D721Med (cell line): ENCODE data around the gene KRT4.
"Not testable (repeated sequence)": the region's sequence is repeated elsewhere in the genome, so short reads cannot be mapped to it uniquely, and the experiment has no call there.

Source experiments
- DNase-seq: peaks from one replicate; pipeline ENCODE4 v3.0.0; 2011; ENCODE audit warnings: low spot score; ENCODE audit not compliant: insufficient read length
- FAIRE-seq: peaks from 2 replicates; lab custom pipeline; 2011; peaks lifted over from hg19 to GRCh38; lab: Jason Lieb, UNC
- TF ChIP-seq, protein P1 (sequence below): IDR thresholded peaks from 2 replicates; pipeline ENCODE4 v1.5.1; 2012; ENCODE audit warnings: mild to moderate bottlenecking, control low read depth; ENCODE audit not compliant: insufficient read depth; ENCODE audit errors: missing control alignments

KRT4 gene

DNA sequence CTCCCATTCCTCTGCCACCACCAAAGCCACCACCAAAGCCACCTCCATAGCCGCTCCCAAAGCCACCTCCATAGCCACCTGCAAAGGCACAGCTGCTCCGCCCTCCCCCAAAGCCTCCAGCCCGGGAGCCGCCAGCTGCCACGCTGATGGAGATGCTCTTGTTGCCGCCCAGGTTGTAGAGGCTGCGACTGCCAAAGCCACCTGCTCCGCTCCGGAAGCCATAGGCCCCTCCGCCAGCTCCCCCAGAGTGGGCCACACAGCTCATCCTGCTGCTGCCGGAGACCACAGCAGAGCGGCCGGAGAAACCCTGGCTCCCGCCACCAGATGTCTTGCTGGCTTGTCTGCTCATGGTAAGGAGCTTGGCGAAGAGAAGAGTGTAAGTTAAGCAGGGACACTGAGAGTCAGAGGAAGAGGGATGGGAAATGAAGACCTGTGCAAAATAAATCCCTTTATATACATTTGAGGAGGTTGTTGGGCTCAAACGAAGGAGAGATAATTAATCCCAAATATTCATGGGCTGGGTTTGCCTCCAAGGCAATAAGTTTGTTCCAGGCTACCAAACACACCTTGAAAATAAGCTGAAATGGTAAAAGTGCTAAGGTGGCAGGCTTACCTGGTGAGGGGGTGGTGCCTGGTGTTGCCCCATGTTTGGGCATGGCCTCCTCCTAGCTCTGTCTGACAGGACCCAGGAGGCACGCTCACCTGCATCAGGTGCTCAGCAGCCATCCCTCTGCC lies 18.1 kb downstream of the KRT4 start, which contains the start of gene KRT3:
Gene KRT3 (minus strand): TSS at position 424 of the 735 bp plus-strand sequence. CDS start 75 bp downstream, at position 349.
- FAIRE-seq (no peak), DNase-seq (no peak)

DNA sequence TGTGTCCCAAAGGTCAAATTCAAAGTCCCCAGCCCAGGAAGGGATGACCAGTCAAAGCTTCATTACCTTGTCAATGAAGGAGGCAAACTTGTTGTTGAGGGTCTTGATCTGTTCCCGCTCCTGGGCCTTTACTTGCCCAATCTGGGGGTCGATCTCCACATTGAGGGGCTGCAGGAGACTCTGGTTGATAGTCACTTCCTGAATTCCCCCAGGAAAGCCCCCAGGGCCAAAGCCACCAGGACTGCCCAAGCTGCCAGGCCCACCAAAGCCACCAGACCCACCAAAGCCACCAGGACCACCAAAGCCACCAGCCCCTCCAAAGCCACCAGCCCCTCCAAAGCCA lies 18.6 kb downstream of the KRT4 start:
- not testable (repeated sequence) for FAIRE-seq, DNase-seq

More for the DNA sequence above, 18.1 kb downstream of the KRT4 start, which contains the start of gene KRT3:
- TF ChIP-seq, protein P1, sequence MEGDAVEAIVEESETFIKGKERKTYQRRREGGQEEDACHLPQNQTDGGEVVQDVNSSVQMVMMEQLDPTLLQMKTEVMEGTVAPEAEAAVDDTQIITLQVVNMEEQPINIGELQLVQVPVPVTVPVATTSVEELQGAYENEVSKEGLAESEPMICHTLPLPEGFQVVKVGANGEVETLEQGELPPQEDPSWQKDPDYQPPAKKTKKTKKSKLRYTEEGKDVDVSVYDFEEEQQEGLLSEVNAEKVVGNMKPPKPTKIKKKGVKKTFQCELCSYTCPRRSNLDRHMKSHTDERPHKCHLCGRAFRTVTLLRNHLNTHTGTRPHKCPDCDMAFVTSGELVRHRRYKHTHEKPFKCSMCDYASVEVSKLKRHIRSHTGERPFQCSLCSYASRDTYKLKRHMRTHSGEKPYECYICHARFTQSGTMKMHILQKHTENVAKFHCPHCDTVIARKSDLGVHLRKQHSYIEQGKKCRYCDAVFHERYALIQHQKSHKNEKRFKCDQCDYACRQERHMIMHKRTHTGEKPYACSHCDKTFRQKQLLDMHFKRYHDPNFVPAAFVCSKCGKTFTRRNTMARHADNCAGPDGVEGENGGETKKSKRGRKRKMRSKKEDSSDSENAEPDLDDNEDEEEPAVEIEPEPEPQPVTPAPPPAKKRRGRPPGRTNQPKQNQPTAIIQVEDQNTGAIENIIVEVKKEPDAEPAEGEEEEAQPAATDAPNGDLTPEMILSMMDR, result no peak

DNA sequence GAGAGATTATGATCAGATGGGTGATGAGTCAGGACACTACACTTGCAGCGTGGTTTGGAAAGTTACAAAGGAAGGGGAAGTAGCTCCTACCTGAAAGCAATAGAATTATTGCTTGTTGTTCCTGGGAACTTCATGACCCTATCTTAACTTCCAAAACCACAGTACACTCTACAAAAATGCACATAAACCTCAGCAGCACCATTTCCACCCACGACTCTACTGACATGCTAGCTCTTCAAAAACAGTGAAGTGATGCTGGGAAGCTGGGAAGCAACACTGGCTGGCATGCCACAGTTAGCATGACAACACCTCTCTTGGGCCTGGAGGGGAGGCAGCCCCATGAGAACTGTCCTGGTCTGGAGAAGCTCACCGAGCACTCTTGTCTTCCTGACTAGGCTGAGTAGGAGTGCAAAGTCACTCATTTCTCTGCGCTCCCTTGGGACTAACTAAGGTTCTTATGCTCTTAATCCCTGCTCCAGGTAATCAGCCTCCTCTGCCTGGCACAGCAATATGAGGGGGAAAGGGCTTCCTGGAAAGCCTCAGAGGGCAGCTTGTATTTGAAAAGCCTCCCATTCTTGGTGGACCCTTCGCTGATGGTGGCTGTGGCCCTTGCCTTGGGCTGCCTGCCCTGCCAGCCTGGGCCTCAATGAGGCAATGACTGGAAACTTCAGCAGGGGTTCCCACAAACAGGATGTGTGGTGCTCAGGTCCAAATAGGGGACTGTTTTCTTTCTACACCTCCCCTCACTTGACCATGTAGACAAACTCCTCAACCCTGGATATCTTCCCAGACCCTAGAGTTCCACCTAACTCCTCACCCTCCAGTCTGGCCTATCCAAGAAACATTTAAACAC lies 19.2 kb downstream of the KRT4 start:
- TF ChIP-seq, protein P1, result no peak

DNA sequence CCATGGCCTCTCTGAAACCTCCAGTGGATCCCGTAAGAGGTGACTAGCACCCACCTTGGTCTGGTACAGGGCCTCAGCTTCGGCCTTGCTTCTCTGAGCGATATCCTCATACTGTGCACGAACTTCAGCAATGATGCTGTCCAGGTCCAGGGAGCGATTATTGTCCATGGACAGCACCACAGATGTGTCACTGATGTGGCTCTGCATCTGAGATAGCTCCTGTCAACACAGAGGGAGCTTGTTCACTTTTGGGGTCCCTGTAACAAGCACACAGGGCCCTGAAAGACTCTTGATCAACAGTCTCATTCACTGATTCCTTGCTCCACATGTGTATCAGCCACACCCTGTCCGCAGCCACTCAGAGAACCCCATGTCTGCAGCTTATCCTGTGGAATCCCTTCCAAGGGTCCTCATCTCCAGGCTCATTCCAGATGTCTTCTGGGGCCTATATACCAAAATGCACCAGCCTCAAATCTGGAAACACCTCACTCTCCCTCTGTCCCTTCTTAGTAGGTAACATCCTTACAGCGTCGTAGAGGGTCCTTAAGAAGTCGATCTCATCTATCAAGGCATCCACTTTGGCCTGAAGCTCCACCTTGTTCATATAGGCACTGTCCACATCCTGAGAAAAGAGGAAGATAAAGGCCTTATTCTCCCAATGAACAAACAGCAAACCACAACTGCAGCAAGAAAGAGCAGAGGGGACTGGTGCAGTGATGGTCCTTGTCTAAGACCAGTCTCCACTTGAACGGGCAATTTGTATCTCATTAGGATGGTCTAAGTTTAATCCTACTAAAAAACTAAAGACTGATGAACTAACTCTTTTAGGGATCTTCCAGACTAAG lies 21.5 kb downstream of the KRT4 start:
- TF ChIP-seq, protein P1, result no peak
- DNase-seq (no peak), FAIRE-seq (no peak)

More for the DNA sequence above, 19.2 kb downstream of the KRT4 start:
- DNase-seq, result no peak
- no peak for FAIRE-seq

DNA sequence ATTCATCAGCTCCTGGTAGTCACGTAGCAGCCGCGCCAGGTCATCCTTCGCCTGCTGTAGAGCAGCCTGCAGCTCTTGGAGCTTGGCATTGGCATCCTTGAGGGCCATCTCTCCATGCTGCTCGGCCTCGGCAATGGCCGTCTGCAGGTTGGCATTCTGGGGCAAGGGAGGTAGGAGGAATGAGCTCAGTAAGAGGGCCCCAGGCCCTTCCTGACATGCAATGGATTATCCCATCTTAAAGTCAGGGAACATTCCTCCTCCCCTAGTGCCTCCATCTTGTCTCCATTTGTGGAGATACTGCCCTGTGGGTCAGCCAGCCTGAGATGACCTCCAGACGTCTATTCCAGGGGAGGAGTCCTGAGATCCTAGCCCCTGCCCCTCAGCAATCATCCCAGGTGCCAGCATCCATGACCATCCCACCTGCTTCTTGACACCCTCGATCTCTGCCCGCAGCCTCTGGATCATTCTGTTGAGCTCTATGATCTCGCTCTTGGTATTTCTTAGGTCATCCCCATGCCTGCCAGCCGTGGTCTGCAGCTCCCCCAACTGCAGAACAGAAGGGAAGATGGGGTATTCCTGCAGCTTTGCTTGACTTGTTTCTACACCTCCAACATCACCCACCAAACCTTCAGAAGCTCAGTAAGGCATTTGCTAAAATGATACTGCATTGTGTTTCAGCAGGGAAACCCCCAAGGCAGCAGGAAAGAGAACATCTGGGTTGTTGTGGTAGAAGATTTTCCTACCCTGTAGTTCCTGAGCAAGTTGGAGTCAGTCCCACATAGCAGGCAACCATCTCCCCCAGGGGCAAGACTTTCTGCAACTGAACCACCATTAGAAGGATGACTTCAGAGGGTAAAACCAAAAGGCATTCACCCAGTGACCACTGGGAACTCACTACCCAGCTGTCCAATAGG lies 22.4 kb downstream of the KRT4 start:
- TF ChIP-seq, protein P1, result no peak
- DNase-seq, result no peak
- no peak for FAIRE-seq

DNA sequence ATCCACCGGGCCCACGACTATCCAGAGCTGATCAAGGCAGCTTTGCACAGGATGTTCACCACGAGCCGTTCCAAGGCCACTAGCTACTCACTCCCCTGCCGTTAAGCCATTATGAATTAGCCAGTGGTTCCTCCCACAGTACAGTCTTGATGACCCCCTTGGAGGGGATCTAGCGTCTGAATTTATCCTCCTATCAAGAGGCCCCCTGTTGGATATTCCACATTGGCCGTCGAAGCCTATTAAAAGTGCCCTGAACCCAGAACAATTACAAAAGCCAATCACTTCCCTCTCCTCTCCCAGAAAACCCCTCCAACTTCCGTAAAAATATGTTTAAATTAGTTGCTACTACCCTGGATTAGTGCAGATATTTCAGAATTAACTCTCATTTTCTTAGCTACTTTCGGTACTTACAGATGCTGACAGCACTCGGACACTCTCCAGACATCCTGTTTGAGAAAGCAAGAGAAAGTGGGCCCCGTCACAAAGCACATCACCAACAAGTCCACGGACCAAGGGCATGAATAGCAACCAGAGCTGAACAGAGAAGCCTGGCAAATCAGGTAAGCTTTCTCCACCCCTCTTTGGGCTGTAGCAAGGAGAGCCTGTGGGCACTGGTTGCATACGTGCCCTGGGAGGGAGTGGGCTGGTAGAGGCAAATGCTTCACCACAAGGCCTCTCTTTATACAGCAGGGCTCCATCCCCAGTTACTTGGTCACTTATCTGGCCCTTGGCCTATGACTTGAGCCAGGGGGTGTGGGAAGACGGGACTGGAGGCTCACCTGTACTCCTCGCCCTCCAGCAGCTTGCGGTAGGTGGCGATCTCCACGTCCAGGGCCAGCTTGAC lies 23.3 kb downstream of the KRT4 start:
- DNase-seq, result no peak
- FAIRE-seq, result no peak
- TF ChIP-seq, protein P1, result no peak
